ENCODE data around the gene AATK. TPM values are rescaled to one million over a fixed set of nuclear protein-coding genes. Genes with fewer than 3 reads are reported as not detected.

The AATK gene
- polyA plus RNA-seq, 1 donor, result 10.7 TPM

DNA sequence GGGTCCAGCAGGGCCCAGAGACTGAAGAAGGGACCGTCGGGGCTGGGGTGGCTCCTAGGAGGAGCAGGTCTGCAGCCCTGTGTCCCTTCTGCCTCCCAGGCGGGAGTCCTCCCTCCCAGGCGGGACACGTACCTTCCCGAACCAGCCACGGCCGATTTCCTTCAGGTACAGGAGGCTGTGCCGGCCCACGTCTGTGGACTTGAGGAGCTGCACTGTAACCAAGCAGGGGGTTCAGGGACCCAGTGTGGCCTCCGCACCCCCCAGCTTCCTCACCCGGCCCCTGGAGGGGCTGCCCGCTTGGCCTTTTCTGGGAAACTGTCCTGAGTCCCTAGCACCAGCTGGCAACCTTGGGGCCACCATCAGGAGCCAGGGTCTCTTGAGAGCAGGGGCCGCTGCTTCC, 37.7 kb downstream of the AATK start:
- DNase-seq (ENCODE audit: low read depth), result no peak

DNA sequence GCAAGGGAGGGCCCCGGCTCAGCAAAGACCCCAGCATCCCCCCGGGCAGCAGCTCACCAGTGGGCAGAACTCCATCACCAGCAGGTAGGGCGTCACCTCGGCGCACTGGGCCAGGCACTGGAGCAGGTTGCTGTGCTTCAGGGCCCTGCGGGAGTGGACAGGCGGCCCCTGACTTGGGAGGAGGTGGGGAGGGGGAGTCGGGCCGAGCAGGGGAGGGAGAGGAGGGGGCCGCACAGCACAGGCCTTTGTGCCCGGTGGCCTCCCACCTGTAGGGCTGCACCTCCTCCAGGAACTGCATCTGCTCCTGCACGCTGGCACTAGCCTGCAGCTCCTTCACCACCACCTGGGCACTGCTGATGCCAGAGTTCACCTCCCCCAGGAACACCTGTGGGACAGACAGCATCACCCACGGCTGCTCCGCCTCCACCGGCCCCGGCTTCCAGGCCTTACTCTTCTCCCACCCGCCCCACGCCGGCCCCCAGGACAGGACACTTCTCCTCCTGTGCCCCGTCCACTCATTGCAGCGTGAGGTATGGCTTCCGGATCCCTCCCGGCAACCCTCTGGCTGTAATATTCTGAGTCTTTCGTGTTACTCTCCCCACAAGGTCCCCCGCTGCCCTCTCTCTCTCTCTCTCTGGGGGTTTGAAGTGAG, 38.4 kb downstream of the AATK start:
- no peak for DNase-seq (ENCODE audit: low read depth)

DNA sequence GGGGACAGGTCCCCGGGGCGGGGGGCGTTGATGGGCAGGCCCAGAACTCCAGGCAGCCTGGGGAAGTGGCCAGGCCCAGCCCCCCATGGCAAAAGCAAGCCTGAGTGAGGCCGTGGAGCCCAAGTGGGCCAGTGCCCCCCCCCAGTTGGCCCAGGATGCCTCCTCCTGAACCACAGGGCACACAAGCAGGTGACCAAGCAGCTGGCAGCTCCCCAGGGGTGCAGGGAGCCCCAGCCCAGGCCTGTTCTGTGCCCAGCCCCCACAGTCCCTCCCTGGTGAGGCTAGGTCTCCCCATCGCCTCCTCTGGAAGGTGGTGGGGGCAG, 38.9 kb downstream of the AATK start:
- no peak for DNase-seq (ENCODE audit: low read depth)

DNA sequence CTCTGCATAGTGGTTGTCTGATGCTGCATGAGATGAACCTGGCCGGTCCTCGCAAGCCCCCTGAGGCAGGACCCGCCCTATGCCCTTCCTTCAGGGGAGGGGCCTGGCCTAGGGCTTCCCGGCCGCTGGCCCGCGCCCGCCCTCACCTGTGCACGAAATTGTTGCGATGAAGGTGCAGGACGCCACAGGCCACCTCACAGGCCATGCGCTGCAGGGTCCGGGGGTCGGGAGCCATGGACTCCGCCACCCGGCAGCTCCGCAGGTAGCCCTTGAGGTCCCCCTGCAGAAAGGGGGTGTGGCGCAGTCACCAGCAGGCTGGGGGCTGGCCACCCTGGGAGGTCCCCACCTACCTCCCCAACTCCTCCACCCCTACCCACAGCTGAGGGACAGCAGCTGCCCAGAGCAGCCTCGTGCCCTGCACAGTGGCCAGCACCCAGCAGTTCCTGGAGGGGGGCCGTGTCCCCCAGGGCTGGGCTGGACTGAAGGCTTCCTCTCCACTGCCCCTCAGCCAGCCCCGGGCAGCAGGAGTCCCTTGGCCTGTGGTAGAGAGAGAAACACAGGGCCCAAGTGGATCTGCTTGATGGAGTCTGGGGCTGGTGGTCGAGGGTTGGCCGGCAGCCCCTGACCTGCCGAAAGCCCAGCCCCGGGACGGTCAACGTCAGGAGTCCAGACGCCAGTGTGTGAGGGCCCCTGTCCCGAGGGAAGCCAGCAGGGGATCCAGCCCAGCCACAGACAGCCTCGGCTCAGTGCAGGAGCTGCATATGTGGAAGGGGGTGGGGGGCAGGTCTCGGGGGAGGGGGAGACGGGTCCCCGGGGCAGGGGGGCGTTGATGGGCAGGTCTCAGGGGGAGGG, 39.5 kb downstream of the AATK start:
- no peak for DNase-seq (ENCODE audit: low read depth)

DNA sequence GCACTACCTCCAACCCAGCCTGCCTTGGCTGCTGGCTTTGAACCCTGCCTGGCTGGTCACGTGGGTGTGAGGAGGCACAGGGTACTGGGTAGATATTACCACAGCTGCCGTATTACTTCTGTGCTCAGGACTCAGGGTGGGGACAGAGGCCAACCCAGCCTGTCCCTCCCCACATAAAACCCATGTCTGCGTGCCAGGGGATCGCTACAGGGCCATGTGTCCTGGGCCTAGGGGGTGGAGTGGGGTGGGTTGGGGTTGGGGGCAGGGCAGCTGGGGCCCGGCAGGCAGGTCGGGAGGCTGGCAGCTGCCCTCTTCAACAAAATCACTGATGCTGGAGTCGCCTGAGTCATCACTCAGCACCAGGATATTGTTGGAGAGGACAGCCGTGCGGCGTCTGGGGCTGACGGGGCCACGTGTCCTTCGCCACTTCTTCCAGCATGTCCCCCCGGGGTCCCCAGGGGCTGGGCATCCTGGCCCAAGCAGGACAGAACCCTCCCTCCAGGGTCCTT, 40.4 kb downstream of the AATK start:
- DNase-seq (ENCODE audit: low read depth), result no peak

DNA sequence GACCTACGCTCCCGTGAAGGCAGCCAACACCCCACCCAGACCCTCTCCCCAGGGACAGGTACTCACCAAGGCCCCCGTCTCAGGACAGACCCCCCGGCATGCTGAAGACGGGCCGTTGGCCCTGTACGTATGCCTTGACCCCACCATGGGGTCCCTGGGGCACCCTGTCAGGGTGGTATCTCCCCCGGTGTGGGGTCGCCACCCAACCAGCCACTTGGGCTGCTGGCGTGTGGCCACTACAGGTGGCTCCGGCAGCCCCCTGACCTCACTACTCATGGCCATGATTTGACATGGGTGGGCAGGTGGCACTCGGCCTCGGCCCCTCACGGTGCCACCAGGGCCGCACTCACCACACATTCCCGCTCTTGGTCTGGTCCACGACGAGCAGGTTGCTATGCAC, 41.6 kb downstream of the AATK start:
- DNase-seq (ENCODE audit: low read depth), result no peak

DNA sequence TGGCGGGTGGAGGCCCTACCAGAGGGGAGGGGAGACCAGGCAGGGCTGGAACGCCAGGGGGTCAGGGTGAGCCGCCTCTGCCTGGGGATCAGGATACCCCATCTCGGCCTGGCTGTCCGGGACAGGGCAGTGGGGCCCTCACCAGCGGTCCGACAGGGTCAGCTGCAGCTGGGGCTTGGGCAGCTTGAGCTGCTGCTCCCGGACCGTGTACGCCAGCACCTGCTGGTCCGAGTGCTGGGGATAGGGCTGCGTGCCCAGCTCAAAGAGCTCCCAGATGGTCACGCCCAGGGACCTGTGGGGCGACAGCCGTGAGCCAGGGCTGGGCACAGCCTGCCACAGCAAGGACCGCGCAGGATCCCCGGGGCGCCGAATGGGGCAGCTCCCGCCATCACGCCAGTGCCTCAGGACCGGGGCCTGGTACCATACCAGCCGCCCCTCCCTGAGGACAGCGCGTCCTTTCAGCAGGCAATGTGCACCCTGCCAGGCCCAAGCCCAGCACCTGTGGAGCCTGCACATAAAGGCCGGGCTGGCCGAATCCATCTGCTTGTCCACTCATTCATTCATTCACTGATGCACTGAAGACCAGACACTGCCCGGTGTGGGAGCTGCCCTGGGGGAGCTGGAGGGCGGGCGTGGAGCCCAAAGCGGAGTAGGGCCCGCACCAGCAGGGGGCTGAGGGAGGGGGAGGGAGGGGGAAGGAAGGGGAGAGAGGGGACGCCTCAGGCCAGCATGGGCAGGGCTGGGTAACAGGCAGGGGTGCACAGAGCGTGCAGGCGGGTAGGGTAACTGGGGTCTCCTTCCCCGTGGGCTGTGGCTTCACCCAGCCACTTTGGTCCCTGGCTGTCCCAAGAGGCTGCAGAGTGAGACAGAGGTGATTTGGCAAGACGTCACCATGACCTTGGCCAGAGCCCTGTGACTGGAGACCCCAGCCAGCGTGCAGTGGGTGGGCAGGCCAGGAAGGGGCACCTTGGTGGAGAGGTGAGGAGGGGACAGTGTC, 42.7 kb downstream of the AATK start:
- no peak for DNase-seq (ENCODE audit: low read depth)

DNA sequence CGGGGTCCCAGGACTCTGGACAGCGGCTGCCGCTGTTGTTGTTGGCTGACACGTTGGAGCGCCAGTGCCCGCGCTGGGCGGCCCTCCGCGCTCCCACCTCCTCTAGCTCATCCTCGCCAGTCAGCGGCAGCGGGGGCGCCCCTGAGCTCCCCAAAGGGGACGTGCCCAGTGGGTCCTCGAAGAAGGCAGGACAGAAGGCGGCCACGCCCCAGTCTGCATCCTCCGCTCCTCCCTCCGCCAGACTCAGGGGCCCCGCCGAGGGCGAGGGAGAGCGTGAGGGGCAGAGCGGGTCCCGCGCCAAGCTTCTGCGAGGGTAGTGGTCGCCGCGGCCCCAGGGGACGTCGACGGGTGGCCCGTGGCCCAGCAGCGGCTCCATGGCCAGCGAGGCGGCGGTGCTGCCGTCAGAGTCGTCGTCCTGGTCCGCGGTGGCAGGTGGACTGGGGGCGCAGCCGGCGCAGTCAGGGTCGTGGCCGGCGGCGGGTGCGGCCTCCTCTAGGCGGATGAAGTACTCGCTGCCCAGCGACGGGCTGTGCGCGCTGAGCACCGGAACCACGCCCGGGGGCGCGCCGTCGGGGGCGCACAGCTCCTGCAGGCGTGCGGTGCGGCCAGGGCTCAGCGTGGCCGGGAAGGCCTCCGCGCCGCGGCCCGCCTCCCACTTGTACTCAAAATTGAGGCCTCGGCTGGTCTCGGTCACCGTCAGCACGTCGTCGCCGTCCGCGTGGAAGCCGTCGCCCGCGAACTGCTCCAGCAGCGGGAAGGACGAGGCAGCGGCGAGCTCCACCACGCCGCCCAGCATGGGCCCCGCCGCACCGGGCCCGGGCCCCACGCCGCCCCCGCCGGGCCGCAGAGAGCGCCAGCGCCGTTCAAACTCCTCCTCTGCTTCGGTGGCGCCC, 43.9 kb downstream of the AATK start:
- no peak for DNase-seq (ENCODE audit: low read depth)

DNA sequence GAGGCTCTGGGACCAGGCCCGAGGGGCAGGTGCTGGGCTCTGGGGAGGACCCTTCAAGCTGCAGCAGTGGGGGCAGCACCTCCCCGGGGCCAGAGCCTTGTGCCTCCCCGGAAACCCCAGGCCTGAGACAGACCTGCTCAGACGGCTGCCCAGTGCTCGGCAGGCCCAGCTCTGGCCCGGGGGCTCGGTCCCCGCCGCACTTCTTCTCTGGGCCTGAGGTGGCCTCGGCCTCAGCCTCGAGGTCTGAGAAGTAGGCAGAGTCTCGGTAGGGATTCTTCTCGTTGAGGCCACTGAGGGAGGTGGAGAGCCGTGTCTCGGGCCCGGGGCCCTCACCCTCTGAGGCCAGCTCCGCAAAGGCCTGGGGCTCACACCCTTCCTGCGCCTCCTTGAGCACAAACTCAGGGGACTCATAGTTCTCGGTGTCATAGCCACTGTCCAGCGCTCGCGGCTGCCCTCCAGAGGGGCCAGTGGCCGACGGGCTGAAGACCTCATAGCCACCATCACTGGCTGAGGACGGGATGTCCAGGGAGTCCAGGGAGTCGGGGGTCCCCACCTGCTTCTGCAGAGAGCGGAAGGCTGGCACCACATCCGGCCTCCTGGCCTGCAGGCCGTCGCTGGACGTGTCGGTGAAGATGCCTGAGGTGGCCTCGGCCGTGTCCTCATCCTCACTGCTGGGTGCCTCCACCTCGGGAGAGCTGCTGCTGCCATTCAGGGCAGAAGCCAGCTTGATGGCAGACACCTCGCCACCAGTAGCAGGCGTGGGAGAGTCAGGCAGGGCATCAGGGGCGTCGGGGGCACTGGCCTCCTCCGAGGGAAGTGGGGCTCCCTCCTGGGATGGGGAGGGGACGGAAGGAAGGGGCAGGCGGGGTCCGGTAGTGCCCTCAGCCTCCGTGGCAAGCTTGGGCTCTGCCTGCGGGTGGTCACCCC, 45.1 kb downstream of the AATK start:
- DNase-seq (ENCODE audit: low read depth), result no peak

DNA sequence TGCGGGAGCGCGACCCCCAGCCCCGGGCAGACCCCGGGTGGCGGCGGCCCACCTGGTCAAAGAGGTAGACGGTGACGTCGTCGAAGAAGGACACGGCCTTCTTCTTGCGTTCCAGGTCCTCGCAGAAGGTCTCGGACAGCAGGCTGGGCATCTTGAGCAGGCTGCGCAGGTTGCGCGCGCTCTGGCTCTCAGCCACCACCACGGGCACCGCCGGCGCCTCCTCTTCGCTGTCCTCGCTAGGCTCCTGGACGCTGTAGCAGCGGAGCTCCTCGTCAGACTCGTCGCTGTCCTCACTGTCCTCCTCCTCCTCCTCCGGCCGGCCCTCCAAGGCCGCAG, 45.9 kb downstream of the AATK start:
- DNase-seq (ENCODE audit: low read depth), result no peak

DNA sequence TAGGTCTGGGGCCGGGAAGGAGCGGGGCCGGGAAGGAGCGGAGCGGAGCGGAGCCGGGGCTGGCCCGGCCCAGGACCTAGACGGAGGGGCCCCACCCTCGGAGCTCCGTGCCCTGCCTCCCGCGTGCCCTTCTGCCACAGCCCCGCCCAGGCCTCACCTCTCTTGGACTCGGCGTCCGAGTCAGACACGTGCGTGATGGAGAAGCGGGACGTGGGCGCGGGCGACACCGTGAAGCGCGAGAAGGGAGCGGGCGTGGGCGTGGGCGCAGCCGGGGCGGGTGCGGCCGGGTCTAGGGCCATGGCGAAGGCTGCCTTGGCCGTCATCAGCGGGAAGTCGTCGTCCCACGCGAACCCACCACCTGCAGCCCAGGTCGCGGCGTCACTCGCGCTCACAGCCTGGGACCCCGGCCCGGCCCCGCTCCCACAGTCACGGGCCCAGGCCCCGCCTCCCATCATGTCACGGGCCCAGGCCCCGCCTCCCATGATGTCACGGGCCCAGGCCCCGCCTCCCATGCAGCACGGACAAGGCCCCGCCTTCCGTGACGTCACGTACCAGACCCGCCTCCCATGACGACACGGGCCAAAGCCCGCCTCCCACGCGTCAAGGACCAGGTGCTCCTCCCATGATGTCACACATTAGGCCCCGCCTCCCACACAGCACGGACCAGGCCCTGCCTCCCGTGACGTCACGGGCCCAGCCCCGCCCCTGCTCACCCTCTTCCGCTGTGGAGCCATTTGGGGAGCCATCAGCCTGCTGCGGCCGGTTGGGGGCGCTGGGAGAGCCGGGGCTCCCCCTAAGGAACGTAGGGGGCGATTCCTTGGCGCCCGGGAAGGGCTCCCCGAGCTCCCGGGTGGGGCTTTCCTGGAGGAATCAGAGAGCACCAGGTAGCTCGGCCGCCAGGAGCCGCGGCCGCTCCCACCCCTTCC, 46.5 kb downstream of the AATK start:
- DNase-seq (ENCODE audit: low read depth), result no peak

DNA sequence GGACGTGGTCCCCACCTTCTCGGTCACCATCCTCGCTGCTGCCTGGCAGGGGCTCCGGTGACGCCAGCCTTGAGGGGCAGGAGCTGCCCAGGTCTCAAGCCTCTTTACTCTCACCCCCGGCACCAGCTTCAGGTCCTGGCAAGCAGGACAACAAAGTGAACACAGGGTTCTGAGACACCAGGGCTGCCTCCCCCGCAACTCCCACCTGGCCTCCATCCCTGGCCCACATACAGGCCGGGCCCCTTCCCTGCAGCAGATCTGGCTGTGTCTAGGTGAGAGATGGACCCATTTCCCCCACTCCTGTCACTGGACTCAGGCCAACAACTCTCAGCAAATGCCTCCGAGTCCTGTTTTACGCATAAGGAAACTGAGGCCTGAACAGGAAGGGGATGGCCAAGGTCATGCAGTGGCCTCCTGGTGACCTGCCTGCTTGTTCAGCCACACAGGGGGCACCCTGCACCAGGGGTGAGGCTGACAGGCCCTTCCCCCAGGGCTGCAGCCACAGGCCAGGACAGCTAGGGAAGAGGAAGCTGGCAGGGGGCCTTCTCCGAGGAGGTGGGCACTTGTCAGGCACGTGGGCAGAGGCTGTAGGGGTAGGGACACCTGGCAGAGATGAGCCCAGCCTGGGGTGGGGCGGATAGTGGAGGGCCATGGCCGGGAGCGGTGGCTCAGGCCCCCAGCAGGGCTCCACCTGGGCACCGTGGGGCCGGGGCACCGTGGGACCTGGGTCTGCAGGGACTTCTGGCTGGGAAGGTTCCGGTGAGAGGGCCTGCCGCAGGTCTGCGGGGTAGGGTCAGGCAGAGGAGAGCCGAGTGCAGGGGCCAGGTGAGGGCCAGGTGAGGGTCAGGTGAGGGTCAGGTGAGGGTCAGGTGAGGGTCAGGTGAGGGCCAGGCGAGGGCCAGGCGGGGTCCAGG, 47.5 kb downstream of the AATK start:
- DNase-seq (ENCODE audit: low read depth), result no peak

DNA sequence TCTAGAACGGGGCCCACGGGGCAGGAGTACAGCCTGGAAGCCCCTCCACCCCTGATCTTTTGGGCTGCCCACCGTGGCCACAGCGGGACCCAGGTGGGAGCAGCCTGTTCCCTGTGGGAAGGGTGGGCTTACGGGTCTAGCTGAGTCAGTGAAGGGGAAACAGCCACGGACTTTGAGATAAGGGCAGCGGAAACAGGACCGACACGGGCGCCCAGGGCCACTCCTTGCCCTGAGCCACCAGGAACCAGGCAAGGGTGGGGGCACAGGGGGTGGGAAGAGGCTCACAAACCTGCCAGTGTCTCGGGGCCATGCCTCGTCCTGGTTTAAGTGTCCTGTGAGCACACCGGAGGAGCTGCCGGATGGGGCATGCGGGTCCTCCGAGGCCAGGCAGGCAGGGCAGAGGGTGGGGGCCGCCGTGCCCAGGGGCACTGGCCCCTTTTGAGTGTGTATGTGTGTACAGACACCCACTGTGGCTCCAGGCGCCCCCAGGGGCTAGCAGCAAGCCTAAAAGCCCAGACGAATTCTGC, 48.3 kb downstream of the AATK start:
- no peak for DNase-seq (ENCODE audit: low read depth)

DNA sequence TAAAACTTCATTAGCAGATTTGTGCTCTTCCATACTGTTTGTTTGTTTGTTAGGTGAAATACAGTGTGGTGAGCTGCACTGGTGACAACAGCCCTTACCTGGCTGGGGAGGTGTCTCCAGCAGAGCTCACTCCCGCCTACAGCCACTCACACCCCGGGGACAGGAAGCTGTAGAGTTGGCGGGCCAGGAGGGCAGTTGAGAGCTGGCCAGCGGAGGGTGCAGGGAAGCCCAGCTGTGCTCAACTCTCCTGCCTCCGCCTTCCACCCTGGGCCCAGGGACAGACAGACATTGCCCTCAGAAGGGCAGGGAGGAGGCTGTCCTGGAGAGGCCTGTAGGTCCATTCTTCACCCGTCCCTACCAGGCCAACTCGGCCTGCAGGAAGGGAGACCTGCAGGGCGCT, 49.3 kb downstream of the AATK start:
- no peak for DNase-seq (ENCODE audit: low read depth)

DNA sequence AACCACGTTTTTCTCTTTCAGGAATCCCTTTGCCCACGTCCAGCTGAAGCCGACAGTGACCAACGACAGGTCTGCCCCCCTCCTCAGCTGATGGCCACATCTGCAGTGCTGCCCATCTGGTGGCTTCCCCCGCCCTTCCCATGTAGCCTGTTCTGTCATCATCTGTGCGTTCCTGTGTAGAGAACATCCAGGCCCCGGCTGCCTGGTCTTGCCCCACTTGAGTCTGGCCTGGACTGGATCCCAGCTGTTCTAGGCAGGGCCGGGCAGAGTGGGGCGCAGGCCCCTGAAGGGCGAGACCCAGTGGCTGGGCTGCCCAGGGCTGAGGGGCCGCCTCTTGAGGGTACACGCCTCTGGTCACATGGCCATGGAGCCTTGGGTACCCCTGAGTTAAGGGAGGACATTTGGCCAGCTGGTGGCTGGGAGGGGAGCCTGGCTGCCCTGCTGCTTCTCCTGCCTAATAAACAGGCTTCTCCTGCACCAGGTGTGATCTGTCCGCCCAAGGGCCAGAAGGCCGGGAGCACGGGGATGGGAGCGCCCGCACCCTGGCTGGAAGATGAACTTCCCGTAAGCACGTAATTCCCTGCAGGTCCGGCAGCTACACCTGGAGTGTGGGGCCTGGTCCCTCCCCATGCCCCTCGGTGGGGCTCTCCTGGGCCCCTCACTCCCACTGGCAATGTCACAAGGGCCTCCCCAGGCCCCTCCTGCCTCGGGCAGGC, 50.1 kb downstream of the AATK start:
- DNase-seq (ENCODE audit: low read depth), result no peak

DNA sequence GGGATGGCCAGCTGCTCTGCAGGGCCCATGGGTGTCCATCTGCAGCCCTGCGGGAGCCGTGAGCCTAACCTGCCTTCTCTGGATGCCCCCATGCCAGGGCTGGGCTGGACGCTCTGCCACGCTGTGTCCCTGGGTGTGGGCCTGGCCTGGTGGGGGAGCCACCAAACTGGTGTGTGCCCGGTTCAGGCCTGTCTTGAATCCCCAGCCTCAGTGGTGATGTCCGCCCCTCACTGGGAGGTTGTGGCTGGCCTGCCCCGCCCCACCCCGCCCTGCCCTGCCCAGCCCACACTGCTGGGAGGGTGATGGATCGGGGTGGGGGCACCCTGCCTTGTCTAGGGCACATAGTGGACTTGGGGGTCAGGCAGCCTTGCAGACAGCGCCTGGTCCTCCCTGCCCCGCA, 50.8 kb downstream of the AATK start:
- DNase-seq (ENCODE audit: low read depth), result no peak
